HepG2 (cell line): ENCODE measurements around the gene CHN2. TPM values are rescaled to one million over a fixed set of nuclear protein-coding genes. Genes with fewer than 3 reads are reported as not detected.

Experiments
- ATAC-seq: fragments of 200-7000 bp; cut with Tn5 transposase; 3 replicates; pipeline ENCODE4 v1.9.1; 2020; ENCODE audit warnings: mild to moderate bottlenecking, moderate library complexity
- BruUV-seq: library from RNA; stranded (reverse); fragments of 400-500 nt; replicated peaks from 2 replicates; lab custom pipeline; 2021; lab: Mats Ljungman, UMichigan
- CTCF ChIA-PET: fragments of 300-600 bp; formaldehyde crosslinking; extraction: SDS; loops from one replicate; lab custom pipeline; 2021; ENCODE audit warnings: low total read pairs, inconsistent platforms, low intra/inter-chr PET ratio; lab: Yijun Ruan, JAX
- POLR2A ChIA-PET: fragments of 350-600 bp; sonication (Branson Sonifier 250); formaldehyde crosslinking; loops from one replicate; lab custom pipeline; 2020; ENCODE audit warnings: antibody characterized with exemption, inconsistent platforms; lab: Yijun Ruan, JAX
- DNase-seq: peaks from one replicate; pipeline ENCODE4 v3.0.0-alpha.2; 2015; ENCODE audit warnings: low spot score
- FAIRE-seq: peaks from 3 replicates; lab custom pipeline; 2011; peaks lifted over from hg19 to GRCh38; lab: Jason Lieb, UNC
- H2AFZ ChIP-seq: one replicate; pipeline ENCODE4 v1.6.1; 2011; ENCODE audit warnings: low read length, inconsistent platforms
- H3K27ac ChIP-seq: fragments of 300-600 bp; 3 replicates; pipeline ENCODE4 v1.8.0; 2011; ENCODE audit warnings: mixed run types, mild to moderate bottlenecking, mixed read lengths, low read length, inconsistent platforms; ENCODE audit not compliant: insufficient read depth; ENCODE audit errors: extremely low read length
- H3K27me3 ChIP-seq, 2 experiments: fragments of 200-600 bp in 1 of 2; 2 replicates in 1 of 2; 3 replicates in 1 of 2; pipeline versions ENCODE4 v1.6.0 to v1.8.0; 2011; ENCODE audit warnings: low read length in 2 of 2, mild to moderate bottlenecking in 2 of 2, moderate library complexity in 2 of 2, inconsistent platforms in 1 of 2; ENCODE audit not compliant: insufficient read depth in 2 of 2, control insufficient read depth in 1 of 2
- H3K36me3 ChIP-seq, 2 experiments: fragments of 200-600 bp in 1 of 2; replicated peaks in 1 of 2; 2 replicates in 1 of 2; 3 replicates in 1 of 2; pipeline versions ENCODE4 v1.5.1 to v1.8.0; 2011; ENCODE audit warnings: low read length in 2 of 2, inconsistent platforms in 1 of 2; ENCODE audit not compliant: insufficient read depth in 2 of 2, control insufficient read depth in 1 of 2
- H3K4me1 ChIP-seq: 2 replicates; pipeline ENCODE4 v1.5.1; 2012; ENCODE audit warnings: low read length, inconsistent platforms; ENCODE audit not compliant: insufficient read depth
- H3K4me2 ChIP-seq: 2 replicates; pipeline ENCODE4 v1.6.0; 2011; ENCODE audit warnings: low read depth, low read length, inconsistent platforms
- H3K4me3 ChIP-seq, 3 experiments: fragments of 200-600 bp in 1 of 3; sonication (generic), shearing (Covaris generic) in 1 of 3; replicated peaks in 1 of 3; 2 replicates each; pipeline ENCODE4 v1.5.1; 2011 to 2016; ENCODE audit warnings: low read length in 3 of 3, inconsistent platforms in 2 of 3, low read depth in 2 of 3, mild to moderate bottlenecking in 2 of 3, control low read depth in 1 of 3, mixed read lengths in 1 of 3; ENCODE audit not compliant: insufficient read depth in 1 of 3
- H3K79me2 ChIP-seq: one replicate; pipeline ENCODE4 v1.6.1; 2011; ENCODE audit warnings: low read length, inconsistent platforms; ENCODE audit not compliant: insufficient read depth
- H3K9ac ChIP-seq: 2 replicates; pipeline ENCODE4 v1.6.0; 2011; ENCODE audit warnings: mild to moderate bottlenecking, low read depth, low read length, inconsistent platforms; ENCODE audit not compliant: insufficient read depth
- H3K9me3 ChIP-seq: 2 replicates; pipeline ENCODE4 v1.5.1; 2012; ENCODE audit warnings: mild to moderate bottlenecking, low read length
- H4K20me1 ChIP-seq: 2 replicates; pipeline ENCODE4 v1.6.0; 2011; ENCODE audit warnings: inconsistent platforms, mild to moderate bottlenecking, low read length, moderate library complexity; ENCODE audit not compliant: insufficient read depth
- ARNT ChIP-seq: fragments of 450-650 bp; IDR thresholded peaks from 2 replicates; pipeline ENCODE4 v1.6.1; 2017
- FOXA3 ChIP-seq: IDR thresholded peaks from 2 replicates; pipeline ENCODE4 v1.6.1; 2016; ENCODE audit warnings: missing genetic modification reagents, missing compliant biosample characterization
- MED8 ChIP-seq: sonication (generic); formaldehyde crosslinking; IDR thresholded peaks from 2 replicates; pipeline ENCODE4 v1.8.1; 2023; ENCODE audit warnings: mild to moderate bottlenecking, missing genetic modification reagents; ENCODE audit not compliant: insufficient replicate concordance
- NONO ChIP-seq, 2 experiments: fragments of 450-650 bp in 1 of 2; sonication (generic) in 1 of 2; formaldehyde crosslinking in 1 of 2; IDR thresholded peaks in 1 of 2; conservative IDR thresholded peaks in 1 of 2; 2 replicates each; pipeline versions ENCODE4 v1.6.1 to v1.8.0; 2017 to 2022; ENCODE audit warnings: mild to moderate bottlenecking in 1 of 2, missing genetic modification reagents in 1 of 2, moderate library complexity in 1 of 2
- RFX1 ChIP-seq: fragments of 450-650 bp; IDR thresholded peaks from 2 replicates; pipeline ENCODE4 v1.6.1; 2017
- ZNF296 ChIP-seq: sonication (generic); formaldehyde crosslinking; conservative IDR thresholded peaks from 2 replicates; pipeline ENCODE4 v1.5.0; 2020; ENCODE audit warnings: mild to moderate bottlenecking, missing genetic modification reagents
- ZNF317 ChIP-seq: sonication (generic); formaldehyde crosslinking; IDR thresholded peaks from 2 replicates; pipeline ENCODE4 v1.5.0; 2020; ENCODE audit warnings: mild to moderate bottlenecking, missing genetic modification reagents
- ZNF570 ChIP-seq: sonication (generic); formaldehyde crosslinking; IDR thresholded peaks from 2 replicates; pipeline ENCODE4 v1.4.0; 2020; ENCODE audit warnings: mild to moderate bottlenecking, missing genetic modification reagents, borderline replicate concordance
- ZNF781 ChIP-seq: sonication (generic); formaldehyde crosslinking; IDR thresholded peaks from 2 replicates; pipeline ENCODE4 v1.5.1; 2020; ENCODE audit warnings: borderline replicate concordance, mild to moderate bottlenecking, missing genetic modification reagents; ENCODE audit errors: not compliant biosample characterization
- ZNF883 ChIP-seq: sonication (generic); formaldehyde crosslinking; IDR thresholded peaks from 2 replicates; pipeline ENCODE4 v1.5.1; 2020; ENCODE audit warnings: mild to moderate bottlenecking, missing genetic modification reagents; ENCODE audit errors: not compliant biosample characterization
- WGBS: methylation state at CpG from one replicate; pipeline ENCODE4 v1.1.6; 2017; ENCODE audit warnings: low lambda C conversion rate; 5-methylcytosine and 5-hydroxymethylcytosine counted together
- in situ Hi-C: cut with HindIII; loops from 2 replicates; pipeline ENCODE4 v1.10.0; 2017; ENCODE audit warnings: low pct_unique_long_range_greater_than_20kb; ENCODE audit not compliant: extremely low pct_ligation_motif_present
- intact Hi-C: fragments of 100-400 bp; cut with micrococcal nuclease; formaldehyde crosslinking; loops from one replicate; pipeline ENCODE4 v1.10.0; 2022; ENCODE audit not compliant: unreplicated experiment
- polyA plus RNA-seq, 8 experiments: library from polyadenylated mRNA; depleted of rRNA in 3 of 8; stranded (reverse) in 7 of 8; unstranded in 1 of 8; fragments of >200 nt; fragmentation: Illumina TruSeq in 4 of 8; extraction: Trizol in 4 of 8; gene quantifications; 2 replicates each; pipeline versions ENCODE4 v1.2.1 to v1.2.3, GENCODE V29; 2011 to 2016; ENCODE audit warnings: low read depth in 4 of 8, missing spikeins in 1 of 8, mixed read lengths in 1 of 8; ENCODE audit not compliant: insufficient read depth in 1 of 8
- total RNA-seq, 5 experiments: library from RNA; depleted of rRNA; stranded (reverse); fragments of >200 nt; fragmentation: Illumina TruSeq; extraction: Trizol; gene quantifications; 2 replicates each; pipeline ENCODE4 v1.2.3, GENCODE V29; 2016; ENCODE audit warnings: low read depth in 1 of 5
- TF ChIP-seq, protein P1 (sequence below): sonication (generic); formaldehyde crosslinking; IDR thresholded peaks from 2 replicates; pipeline ENCODE4 v1.4.0; 2020; ENCODE audit warnings: mild to moderate bottlenecking, missing genetic modification reagents

Gene CHN2
- total and polyA plus RNA-seq, 2 of the 13 experiments (the other 11 are each of a cell fraction or from before 2014, with no cell fraction given), result 23.5 to 30.5 TPM

- H3K9me3 ChIP-seq, result no peaks in the 10 kb centered on the region
- no peaks in the 10 kb centered on the region for H4K20me1 ChIP-seq
- DNase-seq (no peak), ATAC-seq (no peak), FAIRE-seq (no peak)
- no peak overlapping the region for H3K9ac ChIP-seq
- in situ Hi-C loops (no loop called here), intact Hi-C loops (no loop called here)
- no TSS peak for BruUV-seq
- CTCF ChIA-PET, result no interaction called here
- no peak overlapping the region for H3K4me3 ChIP-seq
- POLR2A ChIA-PET, result interaction anchor here (0.9 kb wide), 1 partner anchor 12 kb away, joined by 3 read pairs; no protein-coding TSS in a partner anchor
- no peak overlapping the region for H3K4me2 ChIP-seq
- H3K27me3 ChIP-seq, result no peaks in the 10 kb centered on the region
- H3K79me2 ChIP-seq, result no peaks in the 10 kb centered on the region
- H2AFZ ChIP-seq, result no peak overlapping the region
- H3K36me3 ChIP-seq, result no peaks in the 10 kb centered on the region
- TF ChIP-seq ZNF570, result no peak
- no peak for TF ChIP-seq ZNF317 (CRISPR knock-in tag)
- TF ChIP-seq ZNF781 (CRISPR knock-in tag), result no peak
- no peak for TF ChIP-seq FOXA3 (CRISPR knock-in tag)
- TF ChIP-seq NONO (IDR thresholded peaks at IDR 0.05), result no peak
- no peak for TF ChIP-seq NONO (CRISPR knock-in tag; conservative IDR thresholded peaks at IDR 0.05)
- no peak for TF ChIP-seq ARNT
- H3K27ac ChIP-seq, result no peak overlapping the region
- 93% methylated on average over 9 of the region's 9 CpGs for WGBS
- no peaks in the 10 kb centered on the region for H3K4me1 ChIP-seq
These were observed 16.5 kb upstream of the CHN2 start for GRCh38 chr7:29177963-29178600.

DNA sequence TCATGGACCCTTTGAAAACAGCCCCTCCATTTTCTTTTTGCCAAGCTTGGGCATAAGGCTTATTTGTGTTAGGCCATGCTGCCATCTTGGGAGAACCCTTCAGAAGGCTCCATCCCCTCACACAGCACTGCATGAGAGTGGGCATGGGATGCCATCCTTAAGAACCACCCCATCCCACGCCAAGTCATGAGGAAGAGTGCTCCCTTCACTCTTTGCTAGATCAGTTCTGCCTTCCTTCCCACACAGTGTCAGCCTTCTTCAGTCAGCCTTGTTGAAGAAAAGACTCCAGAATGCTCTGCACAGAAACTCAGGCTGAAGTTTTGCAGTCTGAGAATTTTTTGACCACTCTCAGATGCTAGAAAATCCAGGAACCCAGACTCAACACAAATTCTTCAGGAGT, 15.5 kb upstream of the CHN2 start:
- Histone ChIP-seq H3K9me3 (no peaks in the 10 kb centered on the region), H3K4me2 (no peak overlapping the region), H3K4me3 (no peak overlapping the region), H3K79me2 (no peaks in the 10 kb centered on the region), H3K27me3 (no peaks in the 10 kb centered on the region), H3K9ac (no peak overlapping the region), H3K36me3 (no peaks in the 10 kb centered on the region), H2AFZ (no peak overlapping the region), H3K4me1 (no peaks in the 10 kb centered on the region), H4K20me1 (no peaks in the 10 kb centered on the region), H3K27ac (no peak overlapping the region)
- FAIRE-seq (no peak), ATAC-seq (no peak), DNase-seq (no peak)
- POLR2A ChIA-PET, result no interaction called here
- WGBS, result 100% methylated on average over 1 of the region's 1 CpG
- BruUV-seq, result no TSS peak
- in situ Hi-C loops (no loop called here), intact Hi-C loops (no loop called here)
- CTCF ChIA-PET, result no interaction called here
- no peak for TF ChIP-seq MED8 (CRISPR knock-in tag)
- TF ChIP-seq ZNF883 (CRISPR knock-in tag), result no peak
- TF ChIP-seq ZNF296, result no peak
- no peak for TF ChIP-seq RFX1
- TF ChIP-seq, protein P1, sequence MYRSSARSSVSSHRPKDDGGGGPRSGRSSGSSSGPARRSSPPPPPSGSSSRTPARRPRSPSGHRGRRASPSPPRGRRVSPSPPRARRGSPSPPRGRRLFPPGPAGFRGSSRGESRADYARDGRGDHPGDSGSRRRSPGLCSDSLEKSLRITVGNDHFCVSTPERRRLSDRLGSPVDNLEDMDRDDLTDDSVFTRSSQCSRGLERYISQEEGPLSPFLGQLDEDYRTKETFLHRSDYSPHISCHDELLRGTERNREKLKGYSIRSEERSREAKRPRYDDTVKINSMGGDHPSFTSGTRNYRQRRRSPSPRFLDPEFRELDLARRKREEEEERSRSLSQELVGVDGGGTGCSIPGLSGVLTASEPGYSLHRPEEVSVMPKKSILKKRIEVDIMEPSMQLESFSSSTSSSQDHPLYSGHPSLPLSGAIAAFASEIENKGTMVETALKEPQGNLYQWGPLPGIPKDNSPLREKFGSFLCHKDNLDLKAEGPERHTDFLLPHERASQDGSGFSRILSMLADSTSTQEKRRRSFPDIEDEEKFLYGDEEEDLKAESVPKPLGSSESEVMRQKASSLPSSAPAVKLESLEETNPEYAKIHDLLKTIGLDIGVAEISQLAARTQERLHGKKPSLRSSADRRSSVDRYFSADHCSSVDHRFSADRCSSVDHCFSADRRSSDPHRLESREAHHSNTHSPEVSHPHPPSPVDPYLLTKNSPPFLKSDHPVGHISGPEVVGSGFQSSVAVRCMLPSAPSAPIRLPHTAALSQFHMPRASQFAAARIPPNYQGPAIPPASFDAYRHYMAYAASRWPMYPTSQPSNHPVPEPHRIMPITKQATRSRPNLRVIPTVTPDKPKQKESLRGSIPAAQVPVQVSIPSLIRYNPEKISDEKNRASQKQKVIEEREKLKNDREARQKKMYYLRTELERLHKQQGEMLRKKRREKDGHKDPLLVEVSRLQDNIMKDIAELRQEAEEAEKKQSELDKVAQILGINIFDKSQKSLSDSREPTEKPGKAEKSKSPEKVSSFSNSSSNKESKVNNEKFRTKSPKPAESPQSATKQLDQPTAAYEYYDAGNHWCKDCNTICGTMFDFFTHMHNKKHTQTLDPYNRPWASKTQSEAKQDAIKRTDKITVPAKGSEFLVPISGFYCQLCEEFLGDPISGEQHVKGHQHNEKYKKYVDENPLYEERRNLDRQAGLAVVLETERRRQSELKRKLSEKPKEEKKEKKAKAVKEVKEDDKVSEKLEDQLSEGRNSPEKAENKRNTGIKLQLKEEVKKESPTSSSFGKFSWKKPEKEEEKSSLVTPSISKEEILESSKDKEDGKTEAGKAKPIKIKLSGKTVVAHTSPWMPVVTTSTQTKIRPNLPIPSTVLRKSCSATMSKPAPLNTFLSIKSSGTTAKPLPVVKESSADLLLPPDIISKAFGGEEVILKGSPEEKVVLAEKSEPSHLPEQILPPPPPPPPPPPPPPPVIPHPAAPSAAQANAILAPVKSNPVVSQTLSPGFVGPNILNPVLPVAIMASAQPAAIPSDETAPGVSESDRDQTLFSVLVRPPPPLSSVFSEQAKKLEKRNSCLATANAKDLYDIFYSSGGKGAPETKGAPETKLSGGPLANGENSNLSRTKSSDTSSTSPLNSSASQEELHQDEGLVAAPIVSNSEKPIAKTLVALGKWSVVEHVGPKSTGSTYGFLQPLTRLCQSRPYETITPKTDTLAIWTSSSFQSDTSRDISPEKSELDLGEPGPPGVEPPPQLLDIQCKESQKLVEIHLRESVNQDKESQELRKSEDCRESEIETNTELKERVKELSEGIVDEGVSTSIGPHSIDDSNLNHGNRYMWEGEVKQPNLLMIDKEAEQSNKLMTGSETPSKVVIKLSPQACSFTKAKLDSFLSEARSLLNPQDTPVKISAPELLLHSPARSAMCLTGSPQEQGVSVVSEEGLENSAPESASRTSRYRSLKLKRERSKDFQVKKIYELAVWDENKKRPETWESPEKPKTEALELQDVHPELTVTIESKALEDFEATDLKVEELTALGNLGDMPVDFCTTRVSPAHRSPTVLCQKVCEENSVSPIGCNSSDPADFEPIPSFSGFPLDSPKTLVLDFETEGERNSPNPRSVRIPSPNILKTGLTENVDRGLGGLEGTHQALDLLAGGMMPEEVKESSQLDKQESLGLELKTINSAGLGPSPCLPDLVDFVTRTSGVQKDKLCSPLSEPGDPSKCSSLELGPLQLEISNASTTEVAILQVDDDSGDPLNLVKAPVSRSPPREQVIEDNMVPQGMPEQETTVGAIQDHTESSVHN (CRISPR knock-in tag), result no peak
